HG02884 (cell line): Measurements from ENCODE around the gene NPAS2.

ENCODE experiments used
- ATAC-seq: cut with Tn5 transposase; IDR thresholded peaks from one replicate; pipeline ENCODE4 v1.9.1; 2021; ENCODE audit warnings: mild to moderate bottlenecking, moderate library complexity; ENCODE audit not compliant: unreplicated experiment

NPAS2 gene

DNA sequence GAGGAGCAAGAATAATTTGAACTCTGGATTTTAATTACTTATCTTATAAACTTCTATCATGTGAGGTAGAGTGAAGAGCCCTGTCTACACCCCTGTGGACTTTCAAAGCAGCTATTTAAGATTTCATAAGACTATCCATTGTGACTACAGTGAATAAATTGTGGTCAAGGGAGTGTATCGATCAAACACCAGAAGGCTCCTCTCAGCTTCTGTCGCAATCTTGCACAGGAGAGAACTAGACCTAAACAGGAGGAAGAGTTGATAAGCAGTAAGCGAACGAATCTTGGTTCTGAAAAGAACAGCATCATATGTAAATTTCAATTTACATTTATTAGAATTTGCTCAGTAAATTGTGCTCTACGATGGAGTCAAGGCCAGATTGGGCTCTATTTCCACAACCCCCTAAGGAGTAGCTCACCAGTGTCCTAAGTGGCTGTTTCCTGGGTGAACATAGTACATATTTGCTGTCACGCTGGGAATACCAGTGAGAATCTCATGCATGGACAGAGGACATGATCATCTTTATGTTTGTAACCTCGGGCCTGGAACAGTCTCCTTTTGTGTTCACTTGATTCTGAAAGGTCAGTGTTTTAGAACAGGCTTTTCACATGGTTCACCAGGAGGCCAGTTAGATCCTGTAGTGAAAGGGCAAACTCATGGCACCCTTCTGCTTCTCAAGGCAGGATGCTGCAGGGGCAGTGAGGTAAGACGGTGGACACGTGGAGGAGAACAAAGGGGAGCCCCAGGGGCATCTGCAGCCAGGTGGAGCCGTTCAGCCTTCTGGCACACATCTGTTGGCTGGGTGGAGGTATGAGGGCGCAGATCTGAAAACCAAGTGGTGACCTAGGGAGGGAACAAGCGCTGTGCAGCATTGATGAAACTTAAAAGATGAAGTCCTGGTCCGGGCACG, 33.3 kb downstream of the NPAS2 start:
- ATAC-seq = no peak

DNA sequence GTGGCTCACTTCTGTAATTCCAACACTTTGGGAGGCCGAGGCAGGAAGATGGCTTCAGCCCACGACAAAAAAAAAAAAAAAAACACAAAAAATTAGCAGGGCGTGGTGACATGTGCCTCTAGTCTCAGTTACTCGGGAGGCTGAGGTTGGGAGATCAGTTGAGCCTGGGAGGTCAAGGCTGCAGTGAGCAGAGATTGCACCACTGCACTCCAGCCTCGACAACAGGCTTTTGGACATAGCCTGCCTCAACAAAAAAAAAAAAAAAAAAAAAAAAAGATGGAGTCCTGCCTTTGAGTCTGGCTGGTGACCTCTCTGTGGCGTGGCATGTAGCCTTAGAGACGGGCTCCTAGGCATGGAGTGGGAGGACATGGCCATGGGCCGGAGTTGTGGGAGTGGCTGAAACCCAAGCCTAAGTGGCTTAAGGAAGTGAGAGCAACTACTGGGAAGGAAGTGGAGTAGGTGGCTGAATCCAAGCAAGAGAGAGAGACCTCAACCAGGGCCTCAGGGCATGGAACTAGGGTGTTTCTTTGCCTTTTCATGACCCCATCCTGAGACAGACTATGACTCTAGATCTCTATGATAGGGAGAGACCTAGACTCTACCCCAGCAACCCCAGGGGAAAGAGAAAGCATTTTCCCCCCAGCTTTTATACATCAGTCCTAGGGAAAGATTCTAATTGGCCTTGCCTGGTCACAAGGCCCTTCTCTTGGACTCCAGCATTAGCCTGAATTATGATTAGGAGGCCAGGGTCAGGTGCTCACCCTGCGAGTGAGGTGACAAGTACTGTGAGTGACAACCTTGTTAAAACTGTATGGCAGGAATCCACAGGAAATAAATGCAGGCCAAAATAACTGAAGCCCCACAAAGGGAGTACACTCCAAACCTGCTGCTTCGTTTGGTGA, 34.2 kb downstream of the NPAS2 start:
- no peak for ATAC-seq

DNA sequence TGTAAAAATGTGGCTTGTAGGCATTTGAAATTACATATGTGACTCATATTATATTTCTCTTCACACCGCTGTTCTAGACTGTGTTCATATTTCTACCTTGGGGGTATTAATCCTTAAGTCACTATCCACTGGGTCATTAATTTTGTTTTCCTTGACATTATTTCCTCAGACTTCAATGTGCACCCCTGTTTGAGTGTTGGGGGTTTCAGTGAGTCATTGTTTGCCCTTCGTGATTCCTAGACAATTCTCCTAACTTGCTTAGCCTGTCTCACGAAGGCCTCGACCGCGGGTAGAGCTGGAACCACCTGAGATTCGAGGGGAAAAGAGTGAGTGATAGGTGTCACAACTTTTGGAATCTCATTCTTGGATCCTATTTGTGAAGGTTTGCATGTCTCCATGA, 35.1 kb downstream of the NPAS2 start:
- no peak for ATAC-seq

DNA sequence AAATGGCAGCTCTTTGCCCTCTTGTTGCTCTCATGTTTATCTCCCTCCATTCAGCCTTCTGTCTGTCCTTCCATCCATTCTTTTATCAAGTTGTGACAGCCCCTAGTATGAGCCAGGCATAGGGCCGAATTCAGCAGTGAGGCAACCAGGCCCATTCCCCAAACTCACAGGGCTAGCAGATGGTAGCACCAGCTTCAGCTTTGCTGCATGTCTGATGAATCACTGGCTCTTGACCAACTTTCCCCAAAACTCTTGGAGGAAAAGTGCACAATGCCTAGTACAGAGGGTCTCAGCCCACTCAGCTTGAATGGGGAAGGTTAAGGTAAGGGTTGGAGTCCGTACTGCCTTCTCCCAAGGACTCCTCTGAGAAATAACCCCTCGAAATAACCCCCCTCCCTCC, 35.7 kb downstream of the NPAS2 start:
- no peak for ATAC-seq

DNA sequence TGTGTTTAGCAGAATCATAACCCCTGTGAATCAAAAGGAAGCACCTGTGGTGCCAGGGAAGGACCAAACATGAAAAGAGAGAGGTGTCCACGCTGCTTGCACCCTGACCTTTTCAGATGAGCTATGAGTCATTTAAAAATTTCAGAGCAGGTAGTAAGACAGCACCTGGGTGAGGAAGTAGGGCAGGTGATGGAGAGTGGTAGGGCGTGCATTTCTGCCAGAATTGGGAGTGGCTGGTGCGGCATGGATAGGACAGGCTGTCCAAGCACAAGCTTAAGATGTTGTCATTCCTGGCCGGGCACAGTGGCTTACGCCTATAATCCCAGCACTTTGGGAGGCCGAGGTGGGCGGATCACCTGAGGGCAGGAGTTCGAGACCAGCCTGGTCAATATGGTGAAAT, 36.8 kb downstream of the NPAS2 start:
- ATAC-seq = no peak

DNA sequence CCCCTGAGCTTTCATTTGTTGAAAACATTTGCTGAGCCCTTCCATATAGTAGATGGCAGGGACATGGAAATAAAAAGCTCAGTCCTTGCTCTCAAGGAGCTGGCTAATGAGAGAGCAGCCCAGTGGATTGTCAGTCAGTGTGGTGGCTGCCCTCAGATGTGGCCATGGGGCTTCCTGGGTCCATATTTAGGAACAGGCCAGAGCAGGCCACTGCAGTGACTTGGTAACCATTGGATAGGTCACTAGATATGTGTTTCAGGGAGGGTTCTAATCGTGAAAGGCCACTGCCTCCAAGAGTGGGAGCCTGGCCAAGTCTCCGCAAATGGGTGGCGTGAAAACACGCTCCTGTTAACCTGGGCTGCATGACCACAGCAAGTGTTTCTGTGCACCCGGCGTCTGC, 37.4 kb downstream of the NPAS2 start:
- ATAC-seq = no peak

DNA sequence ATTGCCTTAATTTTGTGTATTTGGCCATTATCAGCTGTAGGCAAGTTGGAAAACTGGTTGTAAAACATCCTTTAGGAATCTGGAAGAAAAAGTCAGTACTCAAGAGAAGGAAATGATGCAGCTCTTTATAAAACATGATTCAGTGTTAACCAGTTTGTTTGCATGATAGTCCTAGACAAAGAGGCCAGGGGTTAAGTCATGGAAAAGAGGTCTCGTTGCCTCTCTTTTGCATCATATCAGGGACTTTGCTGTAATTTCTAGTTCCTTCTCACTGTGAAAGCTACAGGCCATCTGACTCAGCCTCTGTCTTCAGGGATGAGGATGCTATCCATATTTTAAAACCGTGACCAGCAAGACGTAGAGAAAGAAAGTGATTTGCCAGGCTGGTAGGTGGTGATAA, 38.0 kb downstream of the NPAS2 start:
- no peak for ATAC-seq

DNA sequence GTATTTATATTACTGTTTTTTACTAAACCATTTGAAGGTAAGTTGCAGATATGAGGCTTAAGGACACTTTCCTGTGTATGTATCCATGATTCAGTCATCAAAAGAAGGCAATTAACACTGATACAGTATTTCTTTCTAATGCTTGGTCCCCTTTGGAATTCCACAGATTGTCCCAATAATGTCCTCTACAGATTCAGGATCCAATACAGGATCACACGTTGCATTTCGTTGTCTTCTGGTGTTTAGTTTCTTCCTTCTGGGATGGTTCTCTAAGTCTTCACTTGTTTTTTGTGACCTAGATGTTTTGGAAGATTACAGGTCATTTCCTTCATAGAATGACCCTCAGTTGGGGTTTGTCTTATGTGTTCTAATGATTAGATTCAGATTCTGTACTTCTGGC, 40.0 kb downstream of the NPAS2 start:
- ATAC-seq = no peak

DNA sequence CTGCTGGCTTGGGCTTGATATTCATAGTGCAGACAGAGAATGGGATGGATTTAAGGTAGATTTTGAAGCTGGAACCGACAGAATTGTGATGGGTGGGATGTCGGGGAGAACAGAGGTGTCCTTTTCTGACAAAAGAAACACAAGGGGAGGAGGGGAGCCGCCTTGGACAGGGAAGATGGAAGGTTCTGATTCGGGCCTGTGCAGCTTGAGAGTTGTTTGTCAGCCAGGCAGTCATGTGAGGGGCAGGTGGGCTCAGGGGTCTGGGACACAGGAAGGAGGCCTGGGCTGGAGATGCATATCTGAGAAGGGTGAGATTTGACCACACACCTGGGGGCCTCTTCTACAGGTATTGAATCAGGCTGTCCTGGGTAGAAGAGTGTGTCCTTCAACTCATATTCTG, 41.4 kb downstream of the NPAS2 start:
- ATAC-seq = no peak

DNA sequence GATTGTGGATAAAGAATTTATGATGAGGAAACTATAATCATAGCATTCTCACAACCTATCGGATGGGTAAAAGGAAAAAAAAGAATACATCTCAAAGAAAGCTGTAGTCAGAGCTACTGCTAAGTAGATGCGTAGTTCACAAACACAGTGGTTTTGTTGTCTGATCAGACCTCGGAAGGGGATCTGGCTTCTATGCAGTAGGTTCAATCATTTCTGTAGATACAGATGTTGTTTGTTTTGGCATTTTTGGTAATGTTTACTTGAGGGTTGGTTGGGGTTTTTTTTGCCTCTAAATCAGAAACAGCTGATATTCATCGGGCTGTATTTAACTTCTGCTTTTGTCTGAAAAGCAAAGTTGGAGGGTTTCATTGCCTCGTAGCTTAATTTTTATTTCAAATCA, 42.1 kb downstream of the NPAS2 start:
- ATAC-seq = no peak

DNA sequence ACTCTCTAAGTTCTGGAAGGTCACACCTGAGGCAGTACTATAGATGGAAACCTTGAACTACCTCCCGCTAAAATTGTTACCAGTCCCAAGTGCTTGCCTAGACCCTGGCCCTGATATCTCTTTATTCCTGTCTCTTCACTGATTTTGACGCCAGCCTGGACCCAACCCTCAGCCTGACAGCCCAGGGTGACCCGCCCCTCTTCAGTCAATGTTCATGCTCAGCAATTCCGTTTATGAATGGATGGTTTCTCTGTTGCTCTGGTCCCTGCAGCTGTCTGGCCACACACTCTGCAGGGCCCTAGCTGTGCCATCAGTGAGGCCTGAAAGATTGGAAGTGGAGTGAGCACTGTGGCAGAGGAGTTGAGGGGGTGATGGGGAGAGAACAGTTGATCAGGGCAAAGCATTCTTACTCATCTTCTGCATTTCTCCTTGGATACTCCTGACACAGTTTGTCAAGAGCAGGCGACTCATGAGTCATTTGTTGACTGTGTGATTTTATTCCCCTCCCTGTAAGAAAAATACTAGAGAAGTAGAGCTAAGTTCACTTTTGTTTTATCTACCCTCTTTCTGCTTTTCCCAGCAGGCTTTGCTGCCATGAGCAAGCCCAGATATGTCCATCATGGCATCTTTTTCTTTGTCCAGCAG, 46.0 kb downstream of the NPAS2 start:
- no peak for ATAC-seq

DNA sequence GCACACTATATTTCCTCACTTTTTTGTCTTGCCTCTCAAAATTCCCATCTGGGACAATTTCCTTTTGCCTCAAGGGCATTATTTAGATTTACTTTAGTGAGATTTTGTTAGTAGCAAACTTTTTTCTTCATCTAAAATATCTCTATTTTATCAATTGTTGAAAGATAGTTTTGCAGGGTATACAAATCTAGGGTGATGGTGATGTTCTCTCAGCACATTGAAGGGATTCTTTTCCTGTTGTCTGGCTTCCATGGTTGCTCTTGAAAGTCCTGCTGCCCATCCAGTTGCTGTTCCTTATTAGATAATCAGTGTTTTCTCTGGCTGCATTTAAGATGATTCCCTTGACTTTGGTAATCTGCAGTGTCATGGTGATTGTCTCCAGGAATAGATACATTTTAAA, 48.1 kb downstream of the NPAS2 start:
- ATAC-seq = no peak

DNA sequence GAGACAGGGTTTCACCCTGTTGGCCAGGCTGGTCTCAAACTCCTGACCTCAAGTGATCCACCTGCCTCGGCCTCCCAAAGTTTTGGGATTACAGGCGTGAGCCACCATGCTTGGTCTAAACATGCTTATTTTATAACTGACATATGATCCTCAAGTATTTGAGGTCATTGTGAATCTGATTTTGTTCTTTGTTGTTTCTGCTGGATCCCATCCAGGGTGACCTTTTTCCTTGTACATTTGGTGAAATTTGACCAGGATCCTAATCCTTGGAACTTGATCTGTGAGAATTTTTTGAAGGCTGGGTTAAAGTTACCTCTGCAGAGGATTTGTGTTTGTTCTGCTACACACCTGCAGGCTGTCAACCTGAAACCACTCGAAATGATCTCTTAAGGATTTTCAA, 49.2 kb downstream of the NPAS2 start:
- ATAC-seq = no peak

DNA sequence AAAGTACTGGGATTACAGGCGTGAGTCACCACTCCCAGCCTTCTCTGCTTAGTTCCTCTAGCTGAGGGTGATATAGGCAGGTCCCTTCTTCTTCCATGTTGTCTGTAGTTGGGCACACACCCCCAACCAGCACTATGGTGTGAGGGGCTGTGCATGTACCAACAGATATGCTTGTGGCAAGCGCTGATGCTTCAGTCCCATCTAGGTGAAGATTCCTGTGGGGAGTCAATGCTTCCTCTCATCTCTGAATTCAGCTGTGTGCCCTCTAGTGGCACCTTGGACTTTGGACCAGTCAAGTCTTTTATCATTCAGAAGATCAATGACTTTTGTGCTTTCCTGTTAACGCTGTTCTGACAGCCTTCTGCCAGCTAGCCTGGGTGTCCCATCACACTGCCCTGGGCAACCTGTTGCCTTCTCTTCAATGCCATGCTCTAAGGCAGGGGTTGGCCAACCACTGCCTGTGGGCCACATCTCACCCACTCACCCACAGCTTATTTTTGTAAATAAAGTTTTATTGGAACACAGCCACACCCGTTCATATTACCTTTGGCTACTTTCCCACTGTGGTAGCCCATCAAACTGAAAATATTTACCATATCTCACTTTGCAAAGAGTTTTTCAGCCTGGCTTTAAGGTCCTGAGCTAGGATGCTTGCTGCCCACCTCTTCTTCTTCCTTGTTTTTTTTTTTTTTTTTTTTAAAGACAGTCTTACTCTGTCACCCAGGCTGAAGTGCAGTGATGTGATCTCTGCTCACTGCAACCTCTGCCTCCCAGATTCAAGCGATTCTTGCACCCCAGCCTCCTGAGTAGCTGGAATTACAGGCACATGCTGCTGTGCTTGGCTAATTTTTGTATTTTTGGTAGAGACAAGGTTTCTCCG, 51.0 kb downstream of the NPAS2 start:
- ATAC-seq = no peak

DNA sequence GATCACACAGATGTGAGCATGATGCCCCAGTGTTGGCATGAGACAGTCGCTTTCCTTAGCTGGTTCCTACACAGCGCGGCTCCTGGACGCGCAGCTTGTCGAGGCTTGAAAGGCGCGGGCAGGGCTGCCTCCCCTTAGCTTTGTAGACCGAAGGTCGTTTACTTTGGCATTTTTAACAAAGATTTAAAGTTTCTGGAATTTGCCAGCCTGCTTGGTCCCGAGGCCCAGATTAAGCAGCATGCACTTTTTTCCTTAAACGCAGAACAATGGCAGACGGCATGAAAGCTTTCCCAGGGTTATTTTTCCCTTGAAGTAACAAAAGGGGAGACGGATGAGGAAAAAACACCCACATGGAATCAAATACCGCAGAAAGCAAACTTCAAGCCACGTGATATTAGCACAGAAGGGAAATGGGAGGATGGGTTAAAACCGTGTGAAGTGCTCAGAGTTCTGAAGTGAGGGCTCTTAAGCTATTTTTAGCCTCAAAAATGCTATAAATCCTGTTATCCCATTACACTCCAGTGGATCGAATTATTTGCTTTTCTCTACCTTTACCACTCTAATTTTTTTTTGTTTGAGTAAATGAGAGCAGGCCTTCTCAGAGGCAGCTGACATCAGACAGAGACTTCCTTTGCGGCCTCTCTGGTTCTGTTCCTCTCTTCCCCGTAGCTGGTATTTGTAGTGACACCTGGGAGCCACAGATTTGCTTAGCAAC, 55.7 kb downstream of the NPAS2 start:
- no peak for ATAC-seq

DNA sequence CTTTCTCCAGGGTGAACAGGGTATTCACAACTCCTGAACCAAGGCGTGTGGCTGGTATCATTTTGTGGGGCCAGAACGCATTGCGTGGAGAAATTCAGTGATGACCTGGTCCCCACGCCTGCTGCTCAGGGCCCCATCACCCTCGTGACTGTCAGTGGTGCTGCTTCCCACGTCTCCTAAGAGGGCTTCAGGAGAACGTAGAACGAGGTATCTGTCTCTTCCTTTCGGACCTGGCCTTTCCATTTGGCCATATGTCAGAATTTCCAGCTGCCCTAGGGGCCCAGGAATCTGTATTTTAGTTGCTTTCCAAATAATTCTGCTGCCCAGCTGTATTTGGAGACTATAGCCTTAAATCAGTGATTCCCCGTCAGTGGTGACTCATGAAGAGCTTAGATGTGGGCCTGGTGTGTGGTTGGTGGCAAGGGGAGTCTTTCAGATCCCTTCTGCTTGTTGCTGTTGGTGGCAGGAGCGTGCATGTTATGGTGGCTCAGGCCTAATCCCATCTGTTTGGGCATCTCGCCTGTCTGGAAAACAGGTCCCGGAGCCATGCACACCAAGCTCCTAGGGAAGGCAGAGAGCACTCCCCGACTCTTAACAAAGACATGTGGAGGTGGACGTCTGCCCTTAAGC, 56.4 kb downstream of the NPAS2 start:
- no peak for ATAC-seq

DNA sequence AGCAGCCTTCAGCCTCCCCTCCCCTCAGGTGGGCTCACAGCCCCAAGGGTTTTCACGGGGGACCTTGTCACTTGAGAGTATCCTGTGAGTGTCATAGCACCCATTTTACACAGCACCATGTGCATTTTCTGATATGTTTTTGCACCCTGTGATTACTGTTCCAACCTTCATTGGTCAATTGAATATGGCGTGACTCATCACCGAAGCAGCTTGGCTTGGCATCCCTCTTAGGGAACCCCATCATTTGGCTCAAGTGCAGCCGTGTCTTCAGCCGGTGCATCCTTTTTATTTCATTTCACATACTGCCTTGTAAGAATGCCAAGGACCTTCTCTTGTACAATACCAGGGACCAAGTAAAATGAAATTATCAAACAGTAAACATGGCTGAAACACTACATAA, 57.6 kb downstream of the NPAS2 start:
- no peak for ATAC-seq

DNA sequence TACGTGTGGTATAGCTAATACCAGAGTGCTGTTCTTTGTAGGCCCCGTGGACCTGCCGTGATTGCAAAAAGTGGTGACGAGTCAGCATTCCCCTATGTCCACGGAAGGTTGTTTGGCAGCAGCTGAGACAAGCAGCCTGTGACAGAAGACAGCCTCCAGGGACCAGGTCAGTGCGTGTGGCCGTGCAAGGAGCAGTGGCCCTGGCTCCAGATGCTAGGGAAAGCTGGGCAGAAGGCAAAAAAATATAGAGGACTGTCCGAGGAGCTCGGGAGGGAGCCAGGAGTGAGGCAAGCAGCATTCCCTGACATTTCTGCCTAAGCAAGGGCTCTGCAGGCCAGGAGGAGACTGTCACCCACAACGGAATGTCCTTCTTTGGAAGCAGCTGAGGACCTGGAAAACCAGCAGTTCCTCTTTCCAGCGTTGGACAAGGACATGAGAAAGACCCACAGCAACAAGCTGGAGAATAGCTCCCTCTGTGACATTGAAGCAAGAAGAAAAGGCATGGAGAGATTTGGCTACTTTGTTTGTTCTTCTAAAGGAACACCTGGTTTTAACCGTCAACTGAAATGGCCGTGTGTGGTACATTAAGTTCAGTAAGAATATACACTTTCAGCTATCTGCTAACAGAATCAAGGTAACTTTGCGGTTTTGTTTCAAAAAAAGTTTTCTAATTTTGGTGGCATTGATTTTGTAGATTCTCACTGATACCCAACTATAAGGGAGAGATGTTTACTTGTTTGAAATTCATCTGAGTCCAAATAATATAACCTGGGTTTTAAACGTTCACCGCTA, 58.3 kb downstream of the NPAS2 start:
- ATAC-seq = no peak

DNA sequence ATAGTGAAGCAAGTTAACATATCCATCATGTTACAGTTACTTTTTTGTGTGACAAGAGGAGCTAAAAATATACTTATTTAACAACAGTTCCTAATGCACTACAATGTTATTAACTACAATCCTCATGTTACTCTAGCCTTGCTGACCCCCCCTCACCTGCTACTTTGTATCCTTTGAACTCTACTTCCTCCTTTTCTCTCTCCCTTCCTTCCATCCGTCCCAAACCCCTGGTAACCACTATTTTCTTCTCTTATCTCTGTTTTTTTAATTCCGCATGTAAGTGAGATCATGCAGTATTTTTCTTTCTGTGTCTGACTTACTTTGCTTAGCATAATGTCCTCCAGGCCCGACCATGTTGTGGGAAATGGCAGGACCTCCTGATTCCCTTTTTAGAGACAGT, 59.4 kb downstream of the NPAS2 start:
- no peak for ATAC-seq
